Measurements from ENCODE around the gene DUSP1.

- no peak for TF ChIP-seq POLR2AphosphoS5 (IDR thresholded peaks at IDR 0.05; ENCODE audit: low read depth, low read length)
- no peak for TF ChIP-seq POLR2A (IDR thresholded peaks at IDR 0.05; ENCODE audit: low read depth, low read length)
- no peak for TF ChIP-seq SPI1 (IDR thresholded peaks at IDR 0.05; ENCODE audit: low read depth, low read length)
- TF ChIP-seq TAF1 (IDR thresholded peaks at IDR 0.05; ENCODE audit: low read depth, low read length) = no peak
- no peak for TF ChIP-seq PAX5 (IDR thresholded peaks at IDR 0.05; ENCODE audit: insufficient read depth, low read length, severe bottlenecking)
Measured at GRCh38 chr5:172775326-172776234, 4.6 kb upstream of the DUSP1 start.

All from GM12891 (cell line).